ENCODE data around the gene THBS3.
"Not testable (repeated sequence)": the region's sequence is repeated elsewhere in the genome, so short reads cannot be mapped to it uniquely, and the experiment has no call there.

Gene THBS3

GRCh38 chr1:155171836-155172731 is 35.6 kb downstream of the THBS3 start:
- H3K4me3 ChIP-seq (ENCODE audit: low read depth, low read length): peak overlapping the region; percentile 97
- no peak for TF ChIP-seq CTCF (IDR thresholded peaks at IDR 0.05; ENCODE audit: low read depth, low read length, missing control alignments)
- DNase-seq (ENCODE audit: low read depth): no peak

- H3K4me3 ChIP-seq (ENCODE audit: low read depth, low read length): no peak overlapping the region
- DNase-seq (ENCODE audit: low read depth): no peak
- no peak for TF ChIP-seq CTCF (IDR thresholded peaks at IDR 0.05; ENCODE audit: low read depth, low read length, missing control alignments)
Measured at GRCh38 chr1:155170806-155171205, 36.9 kb downstream of the THBS3 start.

DNA sequence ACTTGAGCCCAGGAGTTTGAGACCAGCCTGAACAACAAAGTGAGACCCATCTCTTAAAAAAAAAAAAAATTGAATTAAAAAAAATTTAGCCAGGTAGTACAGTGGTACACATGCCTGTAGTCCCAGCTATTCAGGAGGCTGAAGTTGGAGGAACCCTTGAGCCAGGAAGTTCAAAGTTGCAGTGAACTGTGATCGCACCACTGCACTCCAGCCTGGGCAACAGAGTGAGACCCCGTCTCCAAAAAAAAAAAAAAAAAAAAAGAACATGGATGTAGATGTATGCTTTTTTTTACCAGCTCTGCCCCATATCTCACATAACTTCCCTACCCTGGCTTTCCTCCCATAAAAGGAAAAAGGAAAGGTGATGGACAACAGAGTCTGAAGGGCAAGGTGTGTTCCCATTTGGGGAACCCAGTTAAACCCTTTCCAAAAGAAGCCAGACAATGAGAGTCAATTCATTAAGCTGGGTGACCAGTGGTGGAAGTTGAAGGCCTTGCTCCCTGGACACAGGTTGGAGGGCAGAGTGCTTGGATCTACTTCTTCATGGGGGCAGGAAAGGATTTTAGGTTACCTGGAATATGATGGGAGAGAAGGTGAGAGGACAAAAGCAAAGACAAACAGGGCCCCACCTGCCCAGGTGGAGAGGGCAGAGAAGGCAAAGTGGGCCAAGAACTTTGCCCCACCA is 37.5 kb downstream of the THBS3 start:
- TF ChIP-seq CTCF (IDR thresholded peaks at IDR 0.05; ENCODE audit: low read depth, low read length, missing control alignments): no peak
- no peak for DNase-seq (ENCODE audit: low read depth)
- H3K4me3 ChIP-seq (ENCODE audit: low read depth, low read length): no peak overlapping the region

GRCh38 chr1:155169541-155169940 is 38.2 kb downstream of the THBS3 start:
- no peak for TF ChIP-seq CTCF (IDR thresholded peaks at IDR 0.05; ENCODE audit: low read depth, low read length, missing control alignments)
- H3K4me3 ChIP-seq (ENCODE audit: low read depth, low read length): no peak overlapping the region
- DNase-seq (ENCODE audit: low read depth): no peak

DNA sequence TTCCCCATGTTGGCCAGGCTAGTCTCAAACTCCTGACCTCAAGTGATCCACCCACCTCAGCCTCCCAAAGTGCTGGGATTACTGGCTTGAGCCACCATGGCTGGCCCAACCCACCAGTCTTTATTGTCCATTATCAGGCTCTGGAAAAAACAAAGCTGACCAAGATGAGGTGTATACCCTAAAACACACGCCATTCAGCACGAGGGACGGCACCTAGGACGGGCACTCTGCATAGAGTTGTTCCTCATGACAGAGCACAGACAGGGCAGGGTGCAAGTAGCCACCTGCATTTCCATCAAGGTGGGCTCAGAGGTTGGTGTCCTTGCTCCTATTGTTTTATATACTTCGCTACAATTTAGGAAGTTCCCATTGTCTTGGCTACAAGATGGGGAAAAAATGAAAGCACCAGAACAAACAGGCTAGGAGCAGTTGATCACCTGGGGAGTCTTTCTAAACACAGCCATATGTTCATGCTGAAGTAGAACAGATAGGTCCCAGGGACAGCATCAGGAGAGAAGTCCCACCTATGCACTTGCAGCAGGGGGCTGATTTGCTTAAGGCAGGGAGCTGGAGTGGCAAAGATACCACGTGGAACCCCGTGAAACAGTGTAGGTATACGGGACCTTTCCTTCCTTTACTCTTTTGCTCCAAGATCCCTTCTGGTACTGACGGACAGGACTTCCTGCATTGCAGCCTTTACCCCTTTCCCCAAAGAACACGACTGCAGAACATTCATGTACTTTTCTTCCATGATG is 39.1 kb downstream of the THBS3 start:
- TF ChIP-seq CTCF (IDR thresholded peaks at IDR 0.05; ENCODE audit: low read depth, low read length, missing control alignments): no peak
- no peak overlapping the region for H3K4me3 ChIP-seq (ENCODE audit: low read depth, low read length)
- DNase-seq (ENCODE audit: low read depth): no peak

GRCh38 chr1:155168105-155168445 is 39.6 kb downstream of the THBS3 start:
- DNase-seq (ENCODE audit: low read depth); H3K4me3 ChIP-seq (ENCODE audit: low read depth, low read length): not testable (repeated sequence)

Data from GM12864 (cell line).